ENCODE data around the gene CACNA1G. TPM values are rescaled to one million over a fixed set of nuclear protein-coding genes. Genes with fewer than 3 reads are reported as not detected.
A peak's percentile ranks its signal among the peaks of the same experiment; 100 is the strongest.

Gene CACNA1G
- total and polyA plus RNA-seq, 2 donors from 2014 or later: 0.06 TPM; not detected in 1

- Histone ChIP-seq H3K4me1 (ENCODE audit: control insufficient read depth in 2 of 3, insufficient read depth in 2 of 3, low read depth in 1 of 3, low read length in 3 of 3) (no peaks in the 10 kb centered on the region), H3K4me3 (ENCODE audit: low read length in 3 of 3) (no peak overlapping the region), H3K9me3 (ENCODE audit: control insufficient read depth in 2 of 3, insufficient read depth in 1 of 3, low read length in 3 of 3) (no peaks in the 10 kb centered on the region), H3K36me3 (ENCODE audit: control insufficient read depth in 2 of 3, insufficient read depth in 3 of 3, low read length in 3 of 3) (no peaks in the 10 kb centered on the region), H3K9ac (ENCODE audit: low read length in 3 of 3) (no peak overlapping the region), H3K27ac (ENCODE audit: low read depth in 2 of 2, low read length in 2 of 2) (no peak overlapping the region), H3K27me3 (ENCODE audit: control insufficient read depth, insufficient read depth, low read length) (no peaks in the 10 kb centered on the region)
- intact Hi-C loops (cut with DNase I): no loop called here
- TF ChIP-seq CTCF (IDR thresholded peaks at IDR 0.05; ENCODE audit: borderline replicate concordance, extremely low read depth, insufficient read depth): no peak
- DNase-seq: no peak
- FAIRE-seq: no peak
These were observed 91.1 kb downstream of the CACNA1G start for GRCh38 chr17:50651661-50652060.

DNA sequence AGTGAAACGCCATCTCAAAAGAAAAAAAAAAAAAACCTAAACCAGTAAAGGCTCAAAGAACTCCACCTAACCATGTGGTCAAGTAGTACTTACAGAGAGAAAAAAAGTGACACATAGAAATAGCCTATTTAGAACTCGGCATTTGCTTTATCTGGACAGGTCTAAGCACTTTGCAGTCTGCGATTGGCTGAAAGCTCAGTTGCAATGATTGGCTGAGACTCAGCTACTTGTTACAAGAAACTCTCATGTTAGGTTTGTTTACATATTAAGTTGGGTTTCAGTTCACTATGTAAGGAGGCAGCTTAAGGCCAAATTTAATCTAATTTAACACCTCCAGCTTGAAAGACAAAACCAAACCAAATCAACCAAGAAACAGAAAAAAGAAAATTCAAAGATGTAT, 93.2 kb downstream of the CACNA1G start:
- DNase-seq: no peak
- Histone ChIP-seq H3K36me3 (ENCODE audit: control insufficient read depth in 2 of 3, insufficient read depth in 3 of 3, low read length in 3 of 3) (no peaks in the 10 kb centered on the region), H3K9ac (ENCODE audit: low read length in 3 of 3) (no peak overlapping the region), H3K4me1 (ENCODE audit: control insufficient read depth in 2 of 3, insufficient read depth in 2 of 3, low read depth in 1 of 3, low read length in 3 of 3) (no peaks in the 10 kb centered on the region), H3K27ac (ENCODE audit: low read depth in 2 of 2, low read length in 2 of 2) (no peak overlapping the region), H3K9me3 (ENCODE audit: control insufficient read depth in 2 of 3, insufficient read depth in 1 of 3, low read length in 3 of 3) (no peaks in the 10 kb centered on the region), H3K27me3 (ENCODE audit: control insufficient read depth, insufficient read depth, low read length) (no peaks in the 10 kb centered on the region), H3K4me3 (ENCODE audit: low read length in 3 of 3) (no peak overlapping the region)
- FAIRE-seq: no peak
- no peak for TF ChIP-seq CTCF (IDR thresholded peaks at IDR 0.05; ENCODE audit: borderline replicate concordance, extremely low read depth, insufficient read depth)
- intact Hi-C loops (cut with DNase I): no loop called here

GRCh38 chr17:50656509-50656908, 96.0 kb downstream of the CACNA1G start:
- no peak overlapping the region for H3K4me3 ChIP-seq (ENCODE audit: low read length in 3 of 3)
- H3K36me3 ChIP-seq (ENCODE audit: control insufficient read depth in 2 of 3, insufficient read depth in 3 of 3, low read length in 3 of 3): no peaks in the 10 kb centered on the region

More at GRCh38 chr17:50656509-50656908, 96.0 kb downstream of the CACNA1G start:
- no peaks in the 10 kb centered on the region for H3K9me3 ChIP-seq (ENCODE audit: control insufficient read depth in 2 of 3, insufficient read depth in 1 of 3, low read length in 3 of 3)
- H3K4me1 ChIP-seq (ENCODE audit: control insufficient read depth in 2 of 3, insufficient read depth in 2 of 3, low read depth in 1 of 3, low read length in 3 of 3): peaks cover 0 to 15% (median 14%) of the 10 kb centered on the region in 3 donors
- no peak for TF ChIP-seq CTCF (IDR thresholded peaks at IDR 0.05; ENCODE audit: borderline replicate concordance, extremely low read depth, insufficient read depth)
- H3K27me3 ChIP-seq (ENCODE audit: control insufficient read depth, insufficient read depth, low read length): no peaks in the 10 kb centered on the region
- no peak for FAIRE-seq
- peak in 1 of 5 donors; percentile 37 for DNase-seq
- H3K27ac ChIP-seq (ENCODE audit: low read depth in 2 of 2, low read length in 2 of 2): no peak overlapping the region
- intact Hi-C loops (cut with DNase I): no loop called here
- no peak overlapping the region for H3K9ac ChIP-seq (ENCODE audit: low read length in 3 of 3)

All from kidney (tissue), 14 donors.